H9 (cell line): ENCODE data around the gene NBEAL1. TPM values are rescaled to one million over a fixed set of nuclear protein-coding genes. Genes with fewer than 3 reads are reported as not detected.
"Not testable (repeated sequence)": the region's sequence is repeated elsewhere in the genome, so short reads cannot be mapped to it uniquely, and the experiment has no call there.

Experiments
- DNase-seq: peaks from one replicate; pipeline ENCODE4 v3.0.0-alpha.2; 2017
- H2AFZ ChIP-seq: one replicate; pipeline ENCODE4 v1.6.1; 2013; ENCODE audit warnings: mild to moderate bottlenecking, low read length, control low read depth, moderate library complexity
- H2AK5ac ChIP-seq: 2 replicates; pipeline ENCODE4 v1.6.1; 2013; ENCODE audit warnings: low read length, control low read depth, mixed read lengths; ENCODE audit not compliant: insufficient read length
- H2BK120ac ChIP-seq: one replicate; pipeline ENCODE4 v1.6.1; 2013; ENCODE audit warnings: low read depth, mild to moderate bottlenecking, low read length, control low read depth, inconsistent platforms; ENCODE audit not compliant: poor library complexity, severe bottlenecking
- H2BK12ac ChIP-seq: 2 replicates; pipeline ENCODE4 v1.6.1; 2013; ENCODE audit warnings: low read length, control low read depth, mixed read lengths, low read depth; ENCODE audit not compliant: insufficient read length
- H2BK15ac ChIP-seq: 2 replicates; pipeline ENCODE4 v1.6.1; 2013; ENCODE audit warnings: low read depth, low read length, control low read depth
- H2BK20ac ChIP-seq: one replicate; pipeline ENCODE4 v1.6.1; 2013; ENCODE audit warnings: low read depth, mild to moderate bottlenecking, low read length, control low read depth, inconsistent platforms; ENCODE audit not compliant: poor library complexity, severe bottlenecking
- H2BK5ac ChIP-seq: 2 replicates; pipeline ENCODE4 v1.6.1; 2013; ENCODE audit warnings: low read length, control low read depth, mixed read lengths; ENCODE audit not compliant: insufficient read length
- H3K14ac ChIP-seq: 2 replicates; pipeline ENCODE4 v1.6.1; 2013; ENCODE audit warnings: low read length, control low read depth; ENCODE audit not compliant: insufficient read depth
- H3K18ac ChIP-seq: 2 replicates; pipeline ENCODE4 v1.6.1; 2013; ENCODE audit warnings: low read depth, mild to moderate bottlenecking, mixed read lengths, low read length, control low read depth; ENCODE audit not compliant: insufficient read length
- H3K23ac ChIP-seq: 2 replicates; pipeline ENCODE4 v1.6.1; 2013; ENCODE audit warnings: low read length, control low read depth, mixed read lengths, low read depth; ENCODE audit not compliant: insufficient read length
- H3K23me2 ChIP-seq: 2 replicates; pipeline ENCODE4 v1.6.1; 2013; ENCODE audit warnings: low read depth, mild to moderate bottlenecking, mixed read lengths, low read length, control low read depth; ENCODE audit not compliant: insufficient read length, poor library complexity, severe bottlenecking
- H3K27ac ChIP-seq: 2 replicates; pipeline ENCODE4 v1.5.1; 2013; ENCODE audit warnings: low read length, control low read depth, mixed read lengths, low read depth; ENCODE audit not compliant: insufficient read length
- H3K27me3 ChIP-seq: 2 replicates; pipeline ENCODE4 v1.6.1; 2013; ENCODE audit warnings: low read length, control low read depth, inconsistent platforms; ENCODE audit not compliant: insufficient read depth
- H3K4ac ChIP-seq: 2 replicates; pipeline ENCODE4 v1.6.1; 2013; ENCODE audit warnings: low read depth, mild to moderate bottlenecking, control low read depth, inconsistent platforms, low read length, moderate library complexity
- H3K4me1 ChIP-seq: 2 replicates; pipeline ENCODE4 v1.6.1; 2013; ENCODE audit warnings: low read length, control low read depth, inconsistent platforms; ENCODE audit not compliant: insufficient read depth
- H3K4me2 ChIP-seq: 2 replicates; pipeline ENCODE4 v1.6.1; 2013; ENCODE audit warnings: low read length, control low read depth, mixed read lengths; ENCODE audit not compliant: insufficient read length, insufficient read depth
- H3K56ac ChIP-seq: 2 replicates; pipeline ENCODE4 v1.6.1; 2013; ENCODE audit warnings: low read depth, mild to moderate bottlenecking, mixed read lengths, low read length, control low read depth; ENCODE audit not compliant: insufficient read length
- H3K79me1 ChIP-seq: 2 replicates; pipeline ENCODE4 v1.6.1; 2013; ENCODE audit warnings: low read depth, mild to moderate bottlenecking, moderate library complexity, low read length, control low read depth, inconsistent platforms; ENCODE audit not compliant: insufficient read depth, poor library complexity, severe bottlenecking
- H3K79me2 ChIP-seq: 2 replicates; pipeline ENCODE4 v1.6.1; 2013; ENCODE audit warnings: low read length, control low read depth, inconsistent platforms; ENCODE audit not compliant: insufficient read depth
- H3K9ac ChIP-seq: 2 replicates; pipeline ENCODE4 v1.6.1; 2013; ENCODE audit warnings: low read length, control low read depth, mixed read lengths; ENCODE audit not compliant: insufficient read length; ENCODE audit errors: extremely low read depth
- H3K9me3 ChIP-seq: one replicate; pipeline ENCODE4 v1.6.1; 2013; ENCODE audit warnings: low read depth, low read length, inconsistent platforms; ENCODE audit not compliant: control insufficient read depth
- H3T11ph ChIP-seq: one replicate; pipeline ENCODE4 v1.6.1; 2013; ENCODE audit warnings: mild to moderate bottlenecking, low read length, control low read depth, inconsistent platforms
- H4K20me1 ChIP-seq: one replicate; pipeline ENCODE4 v1.6.1; 2013; ENCODE audit not compliant: control insufficient read depth, insufficient read length, insufficient read depth
- H4K5ac ChIP-seq: 2 replicates; pipeline ENCODE4 v1.6.1; 2013; ENCODE audit warnings: low read depth, mild to moderate bottlenecking, mixed read lengths, low read length, control low read depth; ENCODE audit not compliant: insufficient read length
- H4K8ac ChIP-seq: replicated peaks from 2 replicates; pipeline ENCODE4 v1.6.1; 2013; ENCODE audit warnings: low read length, control low read depth, mixed read lengths, low read depth; ENCODE audit not compliant: insufficient read length
- H4K91ac ChIP-seq: 2 replicates; pipeline ENCODE4 v1.6.1; 2013; ENCODE audit warnings: low read depth, mild to moderate bottlenecking, moderate library complexity, mixed read lengths, low read length, control low read depth; ENCODE audit not compliant: insufficient read length
- H3K27ac Mint-ChIP-seq, 3 experiments: 2 replicates in 2 of 3; 3 replicates in 1 of 3; pipeline ENCODE4 v1.8.0; 2020 to 2021; ENCODE audit warnings: mixed read lengths in 3 of 3, mild to moderate bottlenecking in 1 of 3, moderate library complexity in 1 of 3
- H3K27me3 Mint-ChIP-seq: 2 replicates; pipeline ENCODE4 v1.8.0; 2021; ENCODE audit warnings: low read depth, mild to moderate bottlenecking, moderate library complexity, mixed read lengths
- H3K36me3 Mint-ChIP-seq, 3 experiments: 2 replicates in 2 of 3; 3 replicates in 1 of 3; pipeline ENCODE4 v1.8.0; 2020 to 2021; ENCODE audit warnings: low read depth in 3 of 3, mixed read lengths in 3 of 3; ENCODE audit not compliant: insufficient read depth in 1 of 3
- H3K4me1 Mint-ChIP-seq, 2 experiments: 2 replicates each; pipeline ENCODE4 v1.8.0; 2020; ENCODE audit warnings: mixed read lengths in 2 of 2
- H3K4me3 Mint-ChIP-seq, 2 experiments: 2 replicates in 1 of 2; 3 replicates in 1 of 2; pipeline ENCODE4 v1.8.0; 2020 to 2021; ENCODE audit warnings: mild to moderate bottlenecking in 2 of 2, mixed read lengths in 2 of 2, moderate library complexity in 1 of 2
- H3K9me3 Mint-ChIP-seq, 2 experiments: 2 replicates in 1 of 2; 3 replicates in 1 of 2; pipeline ENCODE4 v1.8.0; 2020; ENCODE audit warnings: mild to moderate bottlenecking in 2 of 2, mixed read lengths in 2 of 2, moderate library complexity in 1 of 2
- CTCF ChIP-seq: fragments of 200-600 bp; sonication (generic); conservative IDR thresholded peaks from 3 replicates; pipeline ENCODE4 v1.8.0; 2021; ENCODE audit warnings: antibody characterized with exemption, mild to moderate bottlenecking
- WGBS: extraction: QIAGEN DNeasy Blood & Tissue Kit; methylation state at CpG from one replicate; pipeline ENCODE4 v1.1.7; 2013; ENCODE audit warnings: missing lambda C conversion rate, low lambda C conversion rate, mixed read lengths; ENCODE audit not compliant: insufficient read length; ENCODE audit errors: extremely low coverage; 5-methylcytosine and 5-hydroxymethylcytosine counted together
- total RNA-seq: library from RNA; stranded (reverse); gene quantifications from 2 replicates; pipeline ENCODE4 v1.2.1, GENCODE V29; 2021

NBEAL1 gene
- total RNA-seq, 1 experiment from 2014 or later = 10.1 TPM

- no CpG with 5 or more reads among the region's 1 CpG for WGBS
- Histone ChIP-seq H3K4me1 (no peaks in the 10 kb centered on the region), H3K23me2 (no peaks in the 10 kb centered on the region), H3K27ac (no peak overlapping the region), H2AFZ (no peak overlapping the region), H2AK5ac (no peak overlapping the region), H3K18ac (no peak overlapping the region), H3K14ac (no peak overlapping the region), H3K23ac (no peak overlapping the region), H3K4ac (no peak overlapping the region), H3K79me2 (no peaks in the 10 kb centered on the region), H3K9me3 (no peaks in the 10 kb centered on the region), H3K4me2 (no peak overlapping the region), H3K9ac (no peak overlapping the region), H4K91ac (no peak overlapping the region), H2BK20ac (no peak overlapping the region), H2BK15ac (no peak overlapping the region), H3K27me3 (no peaks in the 10 kb centered on the region), H3T11ph (no peak overlapping the region), H4K20me1 (no peaks in the 10 kb centered on the region), H2BK120ac (no peak overlapping the region), H4K5ac (no peak overlapping the region), H4K8ac (no peak overlapping the region), H3K56ac (no peak overlapping the region), H2BK12ac (no peak overlapping the region), H2BK5ac (no peak overlapping the region), H3K79me1 (no peaks in the 10 kb centered on the region)
- Mint-ChIP-seq H3K27me3 (no peaks in the 10 kb centered on the region), H3K4me3 (no peak overlapping the region), H3K4me1 (no peaks in the 10 kb centered on the region), H3K27ac (no peak overlapping the region), H3K36me3 (peaks cover 3 to 10% (median 5%) of the 10 kb centered on the region in 3 experiments; a peak in 6 of 7 replicates), H3K9me3 (no peaks in the 10 kb centered on the region)
- no peak for DNase-seq
- TF ChIP-seq CTCF = no peak
Observed at GRCh38 chr2:203185864-203186263, 171.2 kb downstream of the NBEAL1 start.

GRCh38 chr2:203190547-203190946 is 175.9 kb downstream of the NBEAL1 start:
- not testable (repeated sequence) for H3K9me3 Mint-ChIP-seq, H2BK5ac ChIP-seq, H3K27ac Mint-ChIP-seq, H4K20me1 ChIP-seq, H3K27ac ChIP-seq, H4K91ac ChIP-seq, H3K23ac ChIP-seq, H3K9me3 ChIP-seq, H3K23me2 ChIP-seq, H3T11ph ChIP-seq, H3K18ac ChIP-seq, H2BK15ac ChIP-seq, H3K79me2 ChIP-seq, H4K5ac ChIP-seq, H2AK5ac ChIP-seq, H3K9ac ChIP-seq, H3K4me2 ChIP-seq, H3K79me1 ChIP-seq, H3K14ac ChIP-seq, H2BK20ac ChIP-seq, H3K56ac ChIP-seq, H3K27me3 ChIP-seq, H2AFZ ChIP-seq, H3K27me3 Mint-ChIP-seq, H3K4me1 Mint-ChIP-seq, H4K8ac ChIP-seq, H3K4me3 Mint-ChIP-seq, H3K4ac ChIP-seq, H3K4me1 ChIP-seq, H2BK120ac ChIP-seq, H2BK12ac ChIP-seq, DNase-seq
- peaks cover 3 to 12% (median 7%) of the 10 kb centered on the region in 3 experiments; a peak in 6 of 7 replicates for H3K36me3 Mint-ChIP-seq
- WGBS = no CpG with 5 or more reads among the region's 17 CpGs
